Activated T-cell treated with anti-CD3 and anti-CD28 coated beads, Interleukin-2, amount 50 U/mL, for 1 hour (primary cell): ENCODE data around the gene UBE2E1.

Source experiments
- DNase-seq: peaks from one replicate; pipeline ENCODE4 v3.0.0-alpha.2; 2020

Gene UBE2E1

DNA sequence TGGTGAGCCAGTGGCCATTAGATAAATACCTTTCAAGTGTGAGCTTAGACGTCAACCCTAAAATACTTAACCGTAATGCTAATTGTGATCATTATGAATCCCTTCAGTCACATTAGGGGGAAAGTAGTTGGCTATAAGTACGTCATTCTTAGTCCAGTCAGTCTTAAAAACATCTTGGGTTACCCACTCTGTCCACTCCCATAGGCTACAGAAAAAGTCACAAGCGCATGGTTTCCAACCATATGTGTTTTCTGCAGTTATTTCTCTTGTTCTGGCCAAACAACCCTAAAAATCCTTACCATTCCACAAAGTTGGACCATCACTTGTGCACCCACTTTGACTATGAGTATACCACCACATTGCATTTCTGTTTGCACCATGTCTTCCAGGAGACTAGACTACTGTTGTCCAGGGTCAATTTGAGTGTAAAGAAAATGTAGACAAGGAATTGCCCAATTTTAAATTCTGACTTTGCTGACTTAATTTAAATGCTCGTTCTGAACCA is 114.4 kb downstream of the UBE2E1 start:
- no peak for DNase-seq

DNA sequence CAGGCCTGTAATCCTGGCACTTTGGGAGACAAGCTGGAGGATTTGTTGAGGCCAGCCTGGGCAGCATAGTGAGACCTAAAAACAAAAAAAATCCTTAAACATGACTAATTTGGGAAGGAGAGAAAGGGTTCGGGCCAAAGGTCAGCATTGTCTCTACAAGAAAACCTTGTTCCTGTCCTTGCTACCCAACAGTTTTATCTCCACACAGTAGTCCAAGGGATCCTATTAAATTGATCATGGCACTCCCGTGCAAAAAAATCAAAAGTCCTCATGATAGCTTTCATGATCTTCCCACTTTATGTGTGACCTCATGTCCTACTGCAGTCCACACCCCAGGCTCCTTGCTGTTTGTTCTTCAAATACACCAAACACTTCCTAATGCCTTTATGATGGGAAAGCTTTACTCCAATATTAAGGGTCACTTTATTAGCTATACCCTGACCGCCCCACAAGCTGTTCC is 115.3 kb downstream of the UBE2E1 start:
- DNase-seq = no peak

DNA sequence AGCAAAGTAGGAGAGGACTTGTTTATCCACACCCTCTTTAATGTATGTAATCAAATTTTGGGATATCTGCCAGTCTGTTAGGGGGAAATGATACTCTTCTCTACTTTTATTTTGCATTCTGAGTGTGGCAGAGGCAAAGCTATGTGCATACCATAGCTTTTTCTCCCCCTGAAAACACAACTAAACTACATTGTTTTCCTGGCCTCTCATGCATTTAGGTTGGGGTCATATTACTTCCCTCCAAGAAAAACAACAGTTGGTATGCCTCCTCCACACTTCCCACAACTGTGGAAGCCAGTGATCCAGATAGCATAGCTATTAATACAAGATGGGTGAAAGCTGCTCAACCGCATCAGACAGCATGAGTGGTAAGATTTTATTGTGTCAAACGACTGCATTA is 118.0 kb downstream of the UBE2E1 start:
- DNase-seq = no peak

DNA sequence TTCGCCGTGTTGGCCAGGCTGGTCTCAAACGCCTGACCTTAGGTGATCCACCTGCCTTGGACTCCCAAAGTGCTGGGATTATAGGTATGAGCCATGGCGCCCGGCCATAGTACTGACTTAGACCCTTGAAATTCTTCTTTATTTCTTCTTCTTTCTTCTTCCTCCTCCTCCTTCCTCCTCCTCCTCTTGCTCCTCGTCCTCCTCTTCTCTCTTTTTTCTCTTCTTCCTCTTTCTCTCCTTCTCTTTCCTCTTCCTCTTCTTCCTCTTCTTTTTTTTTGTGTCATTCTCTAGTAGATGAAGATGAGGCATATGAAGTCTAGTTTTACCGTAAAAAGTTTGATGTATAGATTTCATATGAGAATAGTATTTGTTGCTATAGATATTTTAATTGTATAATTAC is 120.5 kb downstream of the UBE2E1 start:
- no peak for DNase-seq

DNA sequence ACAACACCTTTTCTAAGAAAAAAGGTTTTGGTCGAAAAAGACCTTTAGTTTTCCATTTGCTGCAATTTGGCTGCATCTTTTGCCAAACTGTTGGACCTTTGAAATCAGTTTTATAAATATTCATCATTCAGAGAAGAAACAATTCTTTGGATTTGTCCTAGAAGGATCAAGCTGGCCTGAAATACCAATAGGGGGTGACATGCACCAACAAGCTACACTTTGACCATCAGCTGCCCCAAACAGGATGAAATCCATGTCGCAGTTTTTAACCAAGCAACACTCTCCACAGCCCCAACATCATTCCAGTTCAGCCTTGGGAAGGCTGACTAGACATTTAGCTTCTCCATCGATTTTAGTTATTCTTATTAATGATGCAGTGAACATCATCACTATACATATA is 121.0 kb downstream of the UBE2E1 start:
- DNase-seq = no peak

DNA sequence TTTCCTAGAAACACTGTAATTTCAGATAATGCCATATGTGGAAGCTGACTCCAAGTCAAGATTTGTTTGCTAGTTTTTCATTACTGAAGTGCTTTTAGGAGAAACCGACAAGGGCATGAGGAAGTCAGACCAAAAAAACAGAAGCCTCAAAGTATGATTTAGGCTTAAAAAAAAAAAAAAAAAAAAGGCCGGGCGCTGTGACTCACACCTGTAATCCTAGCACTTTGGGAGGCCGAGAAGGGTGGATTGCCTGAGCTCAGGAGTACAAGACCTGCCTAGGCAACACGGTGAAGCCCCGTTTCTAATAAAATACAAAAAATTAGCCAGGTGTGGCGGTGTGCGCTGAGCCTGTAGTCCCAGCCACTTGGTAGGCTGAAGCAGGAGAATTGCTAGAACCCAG is 122.8 kb downstream of the UBE2E1 start:
- no peak for DNase-seq

DNA sequence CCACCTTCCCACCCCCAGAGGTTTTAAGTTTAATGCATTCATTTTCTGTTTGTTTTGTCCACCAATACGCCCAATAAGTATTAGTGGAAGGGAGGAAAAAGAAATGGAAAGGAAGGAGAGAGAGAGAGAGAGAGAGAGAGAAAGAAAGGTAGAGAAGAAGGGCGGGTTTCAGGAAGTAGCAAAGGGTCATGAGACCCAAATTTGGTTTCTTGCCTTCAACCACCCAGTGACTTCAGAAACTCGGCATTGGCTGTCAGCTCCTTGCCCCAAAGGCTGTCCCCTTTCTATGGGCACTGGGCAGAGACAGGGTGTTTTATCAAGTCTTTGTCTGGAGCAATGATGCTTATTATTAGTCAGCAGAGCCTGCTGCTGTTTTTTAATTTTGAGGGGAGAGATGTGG is 125.8 kb downstream of the UBE2E1 start:
- DNase-seq = no peak

DNA sequence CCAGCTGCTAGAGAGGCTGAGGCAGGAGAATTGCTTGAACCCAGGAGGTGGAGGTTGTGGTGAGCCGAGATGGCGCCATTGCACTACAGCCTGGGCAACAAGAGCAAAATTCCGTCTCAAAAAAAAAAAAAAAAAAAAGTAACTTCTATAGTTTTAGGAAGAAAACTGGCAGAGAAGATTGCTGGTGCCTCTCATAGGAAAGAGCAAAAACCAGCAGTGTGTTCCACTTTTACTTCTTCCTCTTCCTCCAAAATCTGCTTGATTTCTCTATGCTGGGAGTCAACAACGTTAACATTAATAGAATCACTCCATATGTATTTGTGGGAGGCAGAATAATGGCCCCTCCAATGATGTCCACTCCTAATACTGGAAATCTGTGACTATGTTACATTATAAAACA is 126.8 kb downstream of the UBE2E1 start:
- DNase-seq = no peak

DNA sequence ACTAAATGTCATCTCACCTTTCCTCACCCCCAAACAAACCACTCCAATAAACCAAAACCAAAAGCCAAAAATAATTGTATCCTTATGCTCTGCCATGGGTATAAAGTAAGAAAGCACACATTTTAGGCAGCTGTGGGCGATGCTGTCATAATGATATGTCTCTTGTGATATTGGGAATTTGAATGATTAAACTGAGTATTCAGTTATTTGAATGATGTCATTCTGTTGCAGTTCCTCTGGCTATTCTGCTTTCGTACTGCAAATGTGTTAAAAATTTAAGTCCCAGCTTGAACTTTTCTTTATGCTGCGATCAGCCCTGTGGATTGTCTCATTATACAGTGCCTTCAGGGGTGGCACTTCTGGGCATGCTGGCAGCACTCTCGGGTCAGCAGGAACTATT is 128.5 kb downstream of the UBE2E1 start:
- no peak for DNase-seq

DNA sequence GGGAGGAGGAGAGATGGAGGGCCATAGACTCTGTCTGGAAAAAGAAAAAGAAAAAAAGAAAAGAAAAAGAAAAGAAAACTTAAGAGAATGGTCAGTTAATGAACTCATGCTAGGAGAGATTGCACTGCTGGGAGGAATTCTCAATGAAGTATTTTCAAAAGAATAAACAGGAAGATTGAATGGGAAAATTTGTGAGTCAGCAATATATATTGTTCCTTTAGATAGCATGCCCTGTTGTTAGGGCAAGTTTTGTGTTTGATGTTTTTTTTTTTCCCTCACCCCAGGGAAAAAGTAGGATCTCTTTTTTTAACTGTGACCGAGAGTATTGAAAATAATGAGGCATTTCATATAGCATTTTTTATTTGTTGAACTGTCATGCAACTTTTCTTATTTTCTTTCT is 131.5 kb downstream of the UBE2E1 start:
- no peak for DNase-seq

DNA sequence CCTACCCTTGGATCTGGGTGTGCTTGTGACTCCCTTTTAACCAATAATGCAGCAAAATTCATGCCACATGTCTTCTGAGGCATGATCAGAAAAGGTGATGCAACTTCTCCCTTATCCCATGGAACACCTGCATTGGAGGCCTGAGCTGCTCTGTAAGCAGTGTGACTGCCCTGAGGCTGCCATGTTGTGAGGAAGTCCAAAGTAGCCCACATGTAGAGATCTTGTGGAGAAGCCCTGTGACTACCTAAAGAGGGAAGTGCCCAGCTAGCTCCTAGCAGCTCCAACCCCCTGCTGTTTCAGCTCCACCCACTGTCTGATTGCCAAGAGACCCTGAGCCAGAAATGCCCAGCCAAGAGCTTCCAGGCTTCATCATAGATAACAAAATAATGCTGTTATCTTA is 132.9 kb downstream of the UBE2E1 start:
- DNase-seq = no peak

DNA sequence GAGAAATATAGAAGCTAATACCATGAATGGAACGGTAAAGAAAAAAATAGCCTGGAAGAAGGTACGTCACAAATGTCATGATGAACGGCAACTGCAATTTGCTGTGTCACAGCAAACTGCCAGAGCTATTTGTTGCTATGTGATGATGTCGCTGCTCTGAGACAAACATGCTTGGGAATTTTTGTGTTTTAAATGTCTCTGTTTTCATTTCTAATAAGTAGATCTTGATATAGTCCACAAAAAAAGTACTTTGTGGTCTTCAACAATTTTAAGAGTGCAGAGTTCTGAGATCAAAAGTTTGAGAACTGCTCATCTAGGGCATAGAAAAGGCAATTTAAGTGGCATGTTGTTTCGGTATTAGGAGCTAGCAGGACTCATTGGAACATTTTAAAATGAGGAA is 135.0 kb downstream of the UBE2E1 start:
- DNase-seq = no peak
